ENCODE data around the gene C18orf63. TPM values are rescaled to one million over a fixed set of nuclear protein-coding genes. Genes with fewer than 3 reads are reported as not detected.

The C18orf63 gene
- total and polyA plus RNA-seq, 2 donors (not counting 3 experiments of a cell fraction or from before 2014, with no cell fraction given) = not detected

- no peak for FAIRE-seq
- H3K27me3 ChIP-seq (ENCODE audit: control insufficient read depth in 2 of 2, insufficient read depth in 2 of 2, low read length in 2 of 2) = no peaks in the 10 kb centered on the region
- H3K4me2 ChIP-seq (ENCODE audit: insufficient read depth, low read length) = no peak overlapping the region
- H2AFZ ChIP-seq (ENCODE audit: low read depth, low read length) = no peak overlapping the region
- H3K4me1 ChIP-seq (ENCODE audit: control insufficient read depth, extremely low read depth, insufficient read depth, low read length) = no peaks in the 10 kb centered on the region
- no peaks in the 10 kb centered on the region for H3K36me3 ChIP-seq (ENCODE audit: control insufficient read depth in 2 of 2, extremely low read depth in 1 of 2, insufficient read depth in 2 of 2, low read length in 2 of 2)
- no peak overlapping the region for H3K9ac ChIP-seq (replicated peaks; ENCODE audit: extremely low read depth, insufficient read depth, low read length)
- dilution Hi-C loops (cut with MboI; ENCODE audit: extremely low pct_ligation_motif_present, low sequenced_read_pairs) (no loop called here), intact Hi-C loops (cut with micrococcal nuclease) (no loop called here)
- ChIA-PET CTCF (interaction anchor here (1.4 kb wide), 1 partner anchor 12 kb away, joined by 3 read pairs; no protein-coding TSS in a partner anchor), POLR2A (no interaction called here)
- H3K9me1 ChIP-seq (replicated peaks; ENCODE audit: control insufficient read depth, extremely low read depth, insufficient read depth, low read length) = no peaks in the 10 kb centered on the region
- H3K79me2 ChIP-seq (ENCODE audit: control insufficient read depth, insufficient read depth, low read length) = no peaks in the 10 kb centered on the region
- BruUV-seq (replicated peaks) = no TSS peak
- no peaks in the 10 kb centered on the region for H4K20me1 ChIP-seq (replicated peaks; ENCODE audit: control insufficient read depth, extremely low read depth, insufficient read depth, low read length)
- no peak overlapping the region for H3K27ac ChIP-seq (ENCODE audit: insufficient read depth, low read depth, low read length)
- no peak overlapping the region for H3K4me3 ChIP-seq (replicated peaks in 1 of 3; ENCODE audit: insufficient read depth in 1 of 3, low read depth in 1 of 3, low read length in 3 of 3)
- TF ChIP-seq MYC (IDR thresholded peaks at IDR 0.05; ENCODE audit: low read depth, low read length) (no peak), EZH2 (IDR thresholded peaks at IDR 0.05; ENCODE audit: borderline replicate concordance, low read depth, low read length, severe bottlenecking) (no peak), POLR2AphosphoS5 (IDR thresholded peaks at IDR 0.05; ENCODE audit: insufficient read depth, low read depth, low read length) (no peak), POLR2A (IDR thresholded peaks at IDR 0.05; ENCODE audit: low read depth, low read length) (no peak), JUN (IDR thresholded peaks at IDR 0.05; ENCODE audit: borderline replicate concordance, insufficient read depth, insufficient read length, low read depth) (no peak), FOS (IDR thresholded peaks at IDR 0.05; ENCODE audit: borderline replicate concordance, insufficient read depth, low read length) (no peak), CTCF (IDR thresholded peaks at IDR 0.05; ENCODE audit: extremely low read depth in 1 of 2, insufficient read depth in 1 of 2, low read depth in 1 of 2, low read length in 2 of 2) (no peak), GATA2 (IDR thresholded peaks at IDR 0.05; ENCODE audit: insufficient read depth, insufficient read length, low read depth, low read length) (no peak)
- TF ChIP-seq, protein P1, sequence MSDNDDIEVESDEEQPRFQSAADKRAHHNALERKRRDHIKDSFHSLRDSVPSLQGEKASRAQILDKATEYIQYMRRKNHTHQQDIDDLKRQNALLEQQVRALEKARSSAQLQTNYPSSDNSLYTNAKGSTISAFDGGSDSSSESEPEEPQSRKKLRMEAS (IDR thresholded peaks at IDR 0.05; ENCODE audit: insufficient read depth, insufficient read length) = no peak
- DNase-seq (ENCODE audit: low read depth, low spot score) = no peak
- no peaks in the 10 kb centered on the region for H3K9me3 ChIP-seq (replicated peaks; ENCODE audit: control insufficient read depth, insufficient read depth, low read length)
Measured at GRCh38 chr18:74389991-74390390, 74.4 kb downstream of the C18orf63 start.

All from endothelial cell of umbilical vein (primary cell).